Keratinocyte (primary cell): ENCODE data around the gene COA8.

ENCODE experiments used
- CTCF ChIP-seq, 3 experiments: IDR thresholded peaks in 1 of 3; conservative IDR thresholded peaks in 1 of 3; optimal IDR thresholded peaks in 1 of 3; 2 replicates in 2 of 3; 3 replicates in 1 of 3; pipeline versions ENCODE3 to v1.5.1; 2011; ENCODE audit warnings: low read length in 3 of 3, mild to moderate bottlenecking in 3 of 3, moderate library complexity in 2 of 3, control low read depth in 1 of 3, inconsistent platforms in 1 of 3; ENCODE audit not compliant: insufficient read depth in 2 of 3; ENCODE audit errors: extremely low read depth in 1 of 3
- EZH2 ChIP-seq: IDR thresholded peaks from one replicate; pipeline ENCODE4 v1.6.1; 2012; ENCODE audit warnings: inconsistent platforms, mild to moderate bottlenecking, low read length, moderate library complexity

- peak in 1 of 3 experiments; percentile 27 for TF ChIP-seq CTCF (optimal IDR thresholded peaks at IDR 0.05 in 1 of 3, IDR thresholded peaks at IDR 0.05 in 1 of 3, conservative IDR thresholded peaks at IDR 0.05 in 1 of 3; ENCODE audit: extremely low read depth in 1 of 3, insufficient read depth in 2 of 3, low read length in 3 of 3)
- no peak for TF ChIP-seq EZH2
Observed at GRCh38 chr14:103524002-103524935, 38.5 kb upstream of the COA8 start.
